ENCODE measurements around the gene GLRA3.
"Not testable (repeated sequence)": the region's sequence is repeated elsewhere in the genome, so short reads cannot be mapped to it uniquely, and the experiment has no call there.

GLRA3 gene

DNA sequence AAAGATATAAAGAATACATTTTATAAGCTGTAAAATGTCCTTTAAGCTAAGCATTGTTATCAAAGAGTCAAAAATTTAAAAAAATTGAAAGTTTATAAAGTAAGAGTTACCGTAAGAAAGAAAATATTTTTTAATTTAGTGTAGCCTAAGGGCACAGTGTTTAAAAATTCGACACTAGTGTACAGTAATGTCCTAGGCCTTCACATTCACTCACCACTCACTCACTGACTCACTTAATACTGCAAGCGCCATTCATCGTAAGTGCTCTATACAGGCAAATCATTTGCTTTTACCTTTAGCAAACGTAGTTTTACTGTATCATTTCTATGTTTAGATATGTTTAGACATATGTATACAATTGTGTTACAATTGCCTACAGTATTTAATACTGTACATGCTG is 20.2 kb downstream of the GLRA3 start:
- DNase-seq = no peak

DNA sequence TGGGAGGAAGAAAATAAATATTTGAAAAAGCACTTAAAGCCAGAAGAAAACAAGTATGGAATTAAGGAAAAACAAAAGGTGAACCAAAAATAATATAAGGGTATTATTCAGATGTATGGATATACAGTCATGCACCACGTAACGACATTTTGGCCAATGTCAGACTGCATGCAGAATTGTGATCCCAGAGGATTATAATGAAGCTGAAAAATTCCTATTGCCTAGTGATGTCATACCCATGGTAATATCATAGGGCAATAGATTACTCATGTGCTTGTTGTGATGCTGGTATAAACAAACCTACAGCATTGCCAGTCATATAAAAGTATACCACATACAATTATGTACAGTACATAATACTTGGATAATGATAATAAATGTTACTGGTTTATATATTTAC is 20.9 kb downstream of the GLRA3 start:
- no peak for DNase-seq

DNA sequence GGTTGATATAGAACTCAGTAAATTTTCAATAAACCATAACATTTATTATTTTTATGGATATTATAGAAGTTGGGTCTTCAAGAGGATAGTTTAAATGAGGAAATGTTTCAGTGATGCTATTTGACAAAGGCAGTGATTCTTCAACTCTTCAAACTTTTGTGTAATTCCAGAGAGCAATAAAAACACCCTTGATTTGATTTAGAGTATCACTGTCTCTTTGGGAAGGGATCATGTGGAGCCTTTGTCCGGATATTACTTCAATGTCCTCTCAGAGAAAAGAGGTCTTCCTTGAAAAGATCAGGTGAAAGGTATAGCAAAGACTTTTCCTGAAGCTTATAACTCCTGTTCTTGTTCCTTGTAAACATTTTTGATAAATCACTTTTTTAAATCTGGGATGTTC is 23.3 kb downstream of the GLRA3 start:
- no peak for DNase-seq

DNA sequence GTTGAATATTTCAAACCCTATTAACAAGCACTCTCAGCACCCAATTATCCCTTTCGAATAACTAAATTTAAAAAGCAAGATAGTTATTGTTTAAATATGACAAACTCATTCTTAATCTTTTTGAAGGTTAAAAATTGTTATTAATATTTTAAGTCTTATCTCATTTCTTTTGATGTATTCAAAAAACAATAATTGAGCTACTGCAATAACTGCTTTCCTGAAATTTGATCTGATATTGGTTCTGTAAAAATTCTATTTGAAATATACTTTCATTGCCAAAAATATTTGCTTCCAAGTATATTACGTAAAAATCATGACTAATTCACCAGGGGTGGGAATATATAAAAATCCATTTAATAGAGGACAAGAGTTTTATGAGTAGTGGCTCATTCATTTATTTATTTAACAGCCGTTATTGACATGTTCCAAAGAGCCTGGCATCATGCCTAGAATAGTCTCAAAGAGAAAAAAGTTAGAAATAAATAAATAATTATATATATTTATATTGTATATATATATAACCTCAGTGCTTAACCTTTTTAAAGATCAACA is 34.4 kb downstream of the GLRA3 start:
- DNase-seq = no peak

DNA sequence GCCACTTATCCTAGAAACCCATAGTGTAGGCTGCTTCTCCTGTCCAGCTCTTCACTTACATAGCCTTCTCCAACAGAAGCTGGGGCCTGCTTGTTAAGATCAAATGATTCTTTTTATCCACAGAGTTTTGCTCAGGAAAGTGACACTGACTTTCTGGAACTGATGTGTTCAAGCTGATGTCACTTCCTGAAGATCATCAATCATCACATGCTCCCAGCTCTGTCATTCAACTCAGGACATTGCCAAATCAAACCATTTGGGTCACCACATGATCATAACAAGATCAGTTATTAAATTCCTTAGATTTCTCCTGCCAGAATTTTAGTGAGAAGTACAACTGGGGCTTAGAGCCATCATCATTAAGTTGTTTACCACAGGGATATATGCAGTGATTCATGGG is 39.4 kb downstream of the GLRA3 start:
- no peak for DNase-seq

DNA sequence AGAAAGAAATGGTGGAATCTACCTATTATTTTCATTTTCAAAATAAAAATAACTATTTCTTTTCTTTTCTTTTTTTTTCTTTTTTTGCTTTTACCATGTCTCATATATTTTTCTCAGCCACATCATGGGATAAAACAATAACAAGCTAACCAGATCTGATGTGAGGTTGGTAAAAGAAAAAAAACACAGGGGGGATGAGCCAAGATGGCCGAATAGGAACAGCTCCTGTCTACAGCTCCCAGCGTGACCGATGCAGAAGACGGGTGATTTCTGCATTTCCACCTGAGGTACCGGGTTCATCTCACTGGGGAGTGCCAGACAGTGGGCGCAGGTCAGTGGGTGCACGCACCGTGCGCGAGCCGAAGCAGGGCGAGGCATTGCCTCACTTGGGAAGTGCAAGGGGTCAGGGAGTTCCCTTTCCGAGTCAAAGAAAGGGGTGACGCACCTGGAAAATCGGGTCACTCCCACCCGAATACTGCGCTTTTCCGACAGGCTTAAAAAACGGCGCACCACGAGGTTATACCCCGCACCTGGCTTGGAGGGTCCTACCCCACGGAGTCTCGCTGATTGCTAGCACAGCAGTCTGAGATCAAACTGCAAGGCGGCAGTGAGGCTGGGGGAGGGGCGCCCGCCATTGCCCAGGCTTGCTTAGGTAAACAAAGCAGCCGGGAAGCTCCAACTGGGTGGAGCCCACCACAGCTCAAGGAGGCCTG is 50.6 kb downstream of the GLRA3 start:
- DNase-seq = not testable (repeated sequence)

DNA sequence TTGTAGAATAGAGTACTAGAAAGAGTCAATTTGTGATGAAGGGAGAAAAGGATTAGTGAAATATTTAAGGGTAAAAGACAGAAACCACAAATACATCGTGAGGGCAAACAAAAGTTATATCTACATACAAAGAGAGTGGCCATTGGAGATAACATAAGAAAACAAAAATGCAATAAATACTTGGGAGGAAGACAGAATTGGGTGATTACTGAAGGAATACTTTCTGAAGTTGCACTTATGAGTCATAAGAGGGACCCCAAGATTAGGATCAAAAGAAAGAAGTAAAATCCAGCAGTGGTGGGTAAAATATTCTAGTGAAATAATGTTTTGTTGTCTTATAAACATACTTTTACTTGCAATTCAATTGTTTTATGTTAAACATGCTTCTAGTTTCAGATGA is 53.7 kb downstream of the GLRA3 start:
- no peak for DNase-seq

DNA sequence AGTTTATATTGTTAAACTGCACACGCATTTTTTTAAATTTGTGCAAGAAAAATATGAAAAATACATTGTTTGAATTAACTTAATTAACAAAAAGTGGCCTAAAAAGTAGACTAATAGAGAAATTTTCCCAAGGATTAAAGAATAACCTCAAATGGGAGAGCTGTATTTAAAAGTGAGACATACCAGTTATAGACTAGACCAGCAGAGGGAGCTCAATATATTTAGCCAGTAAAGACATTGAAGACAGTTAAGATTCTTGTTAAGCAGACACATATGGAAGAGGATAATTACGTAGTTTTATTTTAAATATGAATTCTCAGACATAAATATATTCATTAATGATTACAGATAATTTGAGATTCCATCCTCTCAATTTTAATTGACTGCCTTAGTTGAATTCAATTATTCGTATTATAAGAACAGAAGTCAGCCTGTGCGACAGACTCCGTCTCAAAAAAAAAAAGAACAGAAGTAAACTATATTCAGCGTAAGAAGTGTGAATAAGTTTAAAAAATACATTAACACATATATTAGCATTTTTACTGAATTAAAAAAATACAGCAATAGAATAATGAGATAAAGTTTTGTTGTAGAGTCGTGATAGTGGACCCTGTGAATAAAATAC is 64.8 kb downstream of the GLRA3 start:
- DNase-seq = no peak

DNA sequence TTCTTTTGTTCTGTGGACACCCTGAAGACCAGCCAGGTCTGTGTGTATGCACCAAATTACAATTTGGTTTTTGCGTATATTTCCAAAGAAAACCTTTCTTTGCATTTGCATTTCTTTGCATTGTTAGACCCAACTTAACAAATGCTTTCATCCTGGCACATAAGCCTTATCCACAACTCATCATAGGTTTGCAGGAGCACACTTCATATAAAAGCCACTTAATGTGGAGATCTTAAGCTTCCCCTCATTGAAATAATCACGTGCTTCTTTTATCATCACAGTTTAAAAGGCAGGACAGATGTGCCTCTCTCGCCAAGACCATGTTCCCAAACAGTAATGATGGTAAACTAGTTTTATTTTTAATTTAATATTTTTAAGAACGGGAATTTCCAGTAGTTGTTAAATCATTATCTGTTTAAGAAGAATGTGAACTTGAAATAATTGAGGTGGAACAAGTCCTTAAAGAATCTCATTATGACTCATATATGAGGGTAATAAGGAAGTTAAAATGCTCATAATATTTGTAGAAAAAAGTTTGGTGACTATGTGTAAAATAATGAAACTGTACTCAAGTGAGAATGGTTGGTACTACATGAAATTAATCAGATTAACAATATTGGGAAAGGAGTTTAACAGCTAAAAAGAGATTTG is 65.5 kb downstream of the GLRA3 start:
- DNase-seq = no peak

DNA sequence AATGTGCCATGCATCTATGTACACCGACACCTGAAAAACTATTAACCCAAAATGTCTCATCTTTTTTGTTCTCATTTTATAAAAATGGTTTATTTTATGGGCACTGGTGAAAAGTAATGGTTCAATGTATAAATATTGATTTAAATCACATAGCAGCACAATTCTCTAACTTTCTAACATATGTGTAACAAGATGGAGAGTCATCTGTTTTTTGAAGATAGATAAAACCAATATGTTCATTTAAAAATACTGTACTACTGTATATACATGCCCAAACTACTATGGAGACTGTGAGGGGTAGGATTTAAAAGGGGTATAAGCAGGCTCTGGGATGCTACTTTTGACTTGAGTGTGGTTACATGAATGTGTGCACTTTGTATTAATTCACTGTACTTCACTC is 67.6 kb downstream of the GLRA3 start:
- DNase-seq = no peak

DNA sequence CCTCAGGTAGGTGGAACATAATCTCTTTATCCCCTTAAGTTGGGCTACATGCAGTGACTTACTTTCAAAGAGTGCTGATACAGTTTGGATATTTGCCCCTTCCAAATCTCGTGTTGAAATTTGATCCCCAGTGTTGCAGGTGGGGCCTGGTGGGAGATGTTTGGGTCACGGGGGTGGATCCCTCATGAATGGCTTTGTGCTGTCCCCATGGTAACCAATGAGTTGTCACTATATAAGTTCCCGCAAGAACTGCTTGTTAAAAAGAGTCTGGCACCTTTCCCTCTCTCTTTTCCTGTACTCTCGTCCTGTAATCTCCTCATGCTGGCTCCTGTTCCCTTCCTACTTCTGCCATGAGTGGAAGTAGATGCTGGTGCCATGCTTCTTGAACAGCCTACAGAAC is 71.3 kb downstream of the GLRA3 start:
- no peak for DNase-seq

DNA sequence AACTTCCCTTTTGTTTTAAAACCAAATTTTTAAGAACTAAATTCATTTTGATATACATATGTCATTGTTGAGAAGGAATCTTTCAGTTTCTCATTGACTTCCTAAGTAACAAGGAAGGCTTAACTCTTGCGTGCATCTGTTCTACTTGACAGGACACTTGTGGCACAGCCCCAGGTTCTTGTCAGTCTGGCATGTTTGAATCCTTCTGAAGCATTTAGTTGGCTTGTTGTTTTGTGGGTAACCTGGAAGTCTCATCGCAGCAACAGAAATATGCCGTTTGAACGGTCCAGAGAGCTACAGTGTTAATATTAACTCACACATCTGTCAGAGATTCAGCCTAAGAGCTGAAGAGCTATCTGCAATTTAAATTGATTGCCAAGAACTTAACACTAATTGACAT is 76.0 kb downstream of the GLRA3 start:
- no peak for DNase-seq

DNA sequence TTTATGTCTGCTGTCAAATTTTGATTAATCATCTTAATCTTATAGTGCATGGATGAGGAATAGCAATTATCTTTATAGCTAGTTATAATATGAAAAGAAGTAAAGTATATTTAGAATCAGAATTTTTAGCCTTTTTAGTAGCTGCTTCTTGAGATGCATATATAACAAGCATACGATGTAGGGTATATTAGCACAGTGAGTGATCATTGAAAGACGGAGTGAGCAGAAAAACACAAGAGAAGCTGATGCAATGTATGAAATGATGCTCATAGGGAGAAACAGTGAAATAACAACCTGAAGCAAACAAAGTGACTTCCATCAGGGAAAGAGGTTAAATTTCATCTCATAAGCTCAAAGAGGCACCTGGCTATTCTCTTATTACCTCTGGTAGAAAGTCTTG is 77.0 kb downstream of the GLRA3 start:
- DNase-seq = no peak

DNA sequence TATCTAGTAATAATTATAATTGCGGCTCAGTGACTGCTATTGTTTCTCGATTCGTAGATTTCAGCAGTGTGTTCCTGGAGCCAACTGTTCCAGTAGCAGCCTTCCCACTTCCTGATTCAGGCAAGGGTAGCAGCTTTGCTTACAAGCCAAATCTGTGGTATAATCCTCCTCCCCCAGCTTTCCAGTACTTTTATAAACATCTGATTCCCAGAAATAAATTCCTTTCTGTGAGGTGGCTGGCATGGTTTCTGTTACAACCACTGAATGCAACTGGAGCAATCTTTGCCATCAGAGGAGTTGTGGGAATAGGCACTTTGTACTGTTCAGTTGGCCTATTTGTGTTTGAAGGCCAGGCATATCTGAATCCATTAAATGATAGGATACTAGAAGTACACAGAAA is 80.0 kb downstream of the GLRA3 start:
- no peak for DNase-seq

DNA sequence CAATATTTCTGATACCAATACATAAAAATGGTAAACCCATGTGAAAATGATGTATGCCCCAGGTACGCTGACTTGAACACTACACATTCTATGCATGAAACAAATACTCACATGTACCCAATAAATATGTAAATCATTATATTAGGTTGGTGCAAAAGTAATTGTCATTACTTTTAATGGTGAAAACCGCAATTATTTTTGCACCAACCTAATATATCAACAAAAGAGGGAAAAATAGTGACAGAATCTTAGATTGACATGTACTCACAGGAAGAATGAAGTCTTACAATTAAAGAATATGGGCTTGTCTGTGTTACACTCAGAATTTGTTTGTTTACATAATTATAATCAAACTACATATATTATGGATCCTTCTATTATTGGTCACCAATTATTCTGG is 82.3 kb downstream of the GLRA3 start:
- DNase-seq = no peak

DNA sequence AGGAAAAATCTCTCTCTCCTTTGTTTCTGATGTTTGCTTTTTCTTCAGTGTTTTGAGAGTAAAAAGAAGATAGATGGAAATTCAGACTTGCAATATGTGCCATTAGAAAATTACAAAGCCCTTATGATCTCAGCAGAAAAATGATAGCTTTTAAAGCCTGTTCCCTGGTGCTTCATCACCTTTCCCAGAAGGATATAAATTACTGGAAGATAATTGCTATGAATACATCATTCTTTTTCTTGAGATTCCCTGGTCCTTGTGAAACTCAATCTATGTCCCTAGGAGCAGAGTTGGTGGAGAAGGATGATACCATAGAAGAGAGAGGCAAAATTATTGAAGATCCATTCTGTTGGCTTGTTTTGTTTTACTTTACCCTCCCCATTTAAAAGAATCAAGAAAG is 86.5 kb downstream of the GLRA3 start:
- no peak for DNase-seq

DNA sequence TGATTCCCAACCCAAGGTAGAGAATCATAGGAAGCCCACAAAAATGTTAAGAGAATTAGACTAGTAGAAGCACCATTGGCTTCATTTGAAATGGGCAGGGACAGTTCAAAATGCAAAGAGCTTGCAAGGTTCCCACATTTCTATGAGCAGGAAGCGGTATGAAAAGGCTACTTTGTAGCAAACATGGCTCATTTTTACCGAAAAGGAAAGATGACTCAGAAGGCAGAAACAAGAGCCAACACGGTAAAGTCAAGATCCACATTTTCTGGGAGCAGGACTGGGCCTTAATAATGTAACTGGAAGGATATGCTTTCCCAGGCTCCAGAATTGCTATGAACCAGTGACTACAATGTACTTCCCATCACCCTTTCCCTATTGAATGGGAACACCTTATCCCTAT is 89.5 kb downstream of the GLRA3 start:
- no peak for DNase-seq

DNA sequence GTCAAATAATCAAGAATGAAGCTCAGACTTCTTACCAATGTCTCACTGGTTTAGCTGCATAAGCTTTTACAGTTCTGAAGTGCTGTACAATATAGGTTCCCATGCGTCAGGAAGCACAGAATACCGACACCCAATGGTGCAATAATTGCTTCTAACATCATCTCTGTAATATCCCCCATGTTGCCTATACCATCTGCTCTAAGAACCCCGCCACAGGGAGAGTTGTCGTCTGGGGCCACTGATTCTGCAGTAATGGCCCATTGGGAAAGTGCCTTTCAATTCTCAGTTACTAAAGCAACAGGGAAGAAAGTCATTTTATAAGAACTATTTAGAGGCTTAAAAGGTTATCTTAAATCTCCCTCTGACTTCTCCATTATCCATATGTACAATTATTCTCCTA is 94.9 kb downstream of the GLRA3 start:
- no peak for DNase-seq

DNA sequence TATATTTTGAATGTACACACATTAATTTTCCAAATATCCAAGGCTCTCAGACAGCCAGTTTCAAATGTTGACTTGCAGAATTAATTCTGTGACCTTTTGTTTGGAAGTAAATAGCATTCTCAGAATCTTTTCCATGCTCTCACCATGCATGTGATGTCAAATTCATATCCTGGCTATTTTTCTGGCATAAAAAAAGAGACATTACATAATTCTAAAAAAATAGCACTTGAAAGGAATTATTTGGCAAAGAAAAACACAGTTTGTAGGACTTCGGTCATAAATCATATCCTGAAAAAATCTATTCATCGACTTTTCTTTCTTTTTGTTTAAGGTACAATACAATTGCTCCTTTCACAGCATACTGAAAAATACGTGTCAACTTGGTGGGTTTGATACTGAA is 111.2 kb downstream of the GLRA3 start:
- DNase-seq = no peak

DNA sequence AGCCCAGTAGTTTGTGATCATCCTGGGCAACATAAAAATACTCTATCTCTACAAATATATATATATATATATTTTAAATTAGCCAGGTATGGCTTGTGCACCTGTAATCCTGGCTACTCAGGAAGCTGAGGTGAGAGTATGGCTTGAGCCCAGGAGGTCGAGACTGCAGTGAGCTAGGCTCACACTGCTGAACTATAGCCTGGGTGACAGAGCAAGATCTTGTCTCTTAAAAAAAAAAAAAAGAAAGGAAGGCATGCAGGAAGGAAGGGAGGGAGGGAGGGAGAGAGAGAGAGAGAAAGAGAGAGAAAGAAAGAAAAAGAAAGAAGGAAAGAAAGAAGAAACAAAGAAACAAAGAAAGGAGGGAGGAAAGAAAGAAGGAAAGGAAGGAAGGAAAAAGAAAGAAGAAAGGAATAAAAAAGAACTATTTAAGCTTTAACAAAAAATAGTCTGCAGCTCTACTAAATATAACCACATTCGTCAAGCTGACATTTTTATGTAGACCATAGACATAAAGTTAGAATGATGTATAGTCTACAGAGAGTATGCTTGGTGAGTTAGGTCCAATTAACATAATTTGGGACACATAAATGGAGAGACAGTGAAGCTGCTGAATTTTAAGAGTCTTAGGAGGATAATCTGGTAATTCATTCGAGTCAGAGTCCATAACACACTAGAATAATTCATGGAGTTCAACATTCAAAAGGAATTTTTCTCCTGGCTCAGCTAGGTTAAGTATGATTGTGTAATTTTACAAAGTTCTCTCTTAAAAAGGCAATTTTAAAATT is 111.9 kb downstream of the GLRA3 start:
- DNase-seq = no peak

DNA sequence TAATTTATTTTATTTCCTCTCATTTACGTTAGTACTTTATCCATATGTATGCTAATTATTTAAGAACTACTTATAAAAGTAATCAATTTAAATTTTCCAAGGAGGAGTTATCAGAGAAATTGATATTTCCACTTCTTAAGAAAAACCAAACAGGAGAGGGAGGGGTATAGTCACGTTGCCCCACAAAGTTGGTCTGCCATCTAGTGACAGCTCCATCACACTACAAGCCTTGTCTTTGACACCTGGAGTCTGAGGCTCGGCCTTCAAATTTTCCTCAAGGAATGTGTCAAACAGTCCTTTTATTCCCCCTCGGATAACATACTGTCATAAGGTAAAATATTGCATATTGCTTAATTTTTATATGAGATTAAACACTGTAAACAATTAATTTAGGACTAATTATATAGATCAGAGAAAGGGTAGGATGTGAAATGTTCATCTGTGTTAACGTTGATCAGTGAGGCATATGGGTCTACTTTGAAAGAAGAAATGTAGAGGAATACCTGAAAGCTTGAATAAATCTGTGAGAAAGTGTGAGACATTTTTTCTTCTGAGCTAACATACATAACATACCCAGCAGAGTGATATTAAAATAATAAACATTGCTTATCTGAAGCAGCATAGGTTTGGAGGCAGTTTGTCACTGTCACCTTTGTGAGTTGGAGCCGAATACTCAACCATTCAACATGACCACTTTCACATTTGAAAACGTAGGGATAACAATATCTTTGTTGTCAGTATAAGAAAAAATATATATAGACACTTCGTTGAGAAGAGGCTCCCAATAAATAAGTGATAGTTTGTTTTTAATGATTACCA is 114.4 kb downstream of the GLRA3 start:
- no peak for DNase-seq

DNA sequence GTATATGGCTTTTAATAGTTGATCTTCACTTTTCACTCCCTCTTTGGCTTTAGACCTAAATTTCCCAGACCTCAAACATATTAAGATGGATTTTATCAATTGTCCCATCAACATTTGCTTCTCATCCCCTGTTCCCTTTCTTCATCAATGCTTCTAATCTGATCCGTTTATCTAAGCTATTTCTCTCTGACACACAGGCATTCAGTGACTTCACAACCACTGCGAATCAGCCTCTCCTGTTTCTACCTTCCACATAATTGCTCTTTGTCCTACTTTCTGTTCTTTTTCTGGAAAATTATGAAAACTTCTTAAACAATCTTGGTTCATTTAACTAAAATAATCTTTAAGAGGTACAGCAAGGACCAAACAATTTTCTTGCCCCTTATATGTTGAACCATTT is 115.2 kb downstream of the GLRA3 start:
- no peak for DNase-seq

DNA sequence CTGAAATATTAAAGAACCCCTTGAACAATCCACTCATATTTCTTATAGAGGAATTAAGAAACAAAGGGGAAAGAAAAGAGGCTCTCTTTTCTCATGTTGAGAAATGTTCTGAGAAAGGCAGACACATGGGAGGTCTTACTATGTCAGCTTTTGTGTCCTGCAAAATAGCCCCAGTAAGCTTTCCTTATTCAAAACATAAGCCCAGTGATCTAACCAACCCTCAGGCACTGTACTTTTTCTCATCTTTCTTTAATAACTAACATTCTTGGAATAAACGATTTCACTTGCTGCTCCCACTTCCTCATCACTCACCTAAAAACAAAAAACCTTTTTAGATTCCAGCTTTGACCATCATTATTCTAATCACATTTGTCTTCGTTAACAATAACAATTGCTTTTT is 115.9 kb downstream of the GLRA3 start:
- no peak for DNase-seq

Data from DMS79 treated with DMSO at 0.1 percent for 48 hours (cell line).